ENCODE data around the gene CLDN5. TPM values are rescaled to one million over a fixed set of nuclear protein-coding genes. Genes with fewer than 3 reads are reported as not detected.

Gene CLDN5
- total and polyA plus RNA-seq, 2 experiments from 2014 or later: 2.0 to 3.2 TPM

DNA sequence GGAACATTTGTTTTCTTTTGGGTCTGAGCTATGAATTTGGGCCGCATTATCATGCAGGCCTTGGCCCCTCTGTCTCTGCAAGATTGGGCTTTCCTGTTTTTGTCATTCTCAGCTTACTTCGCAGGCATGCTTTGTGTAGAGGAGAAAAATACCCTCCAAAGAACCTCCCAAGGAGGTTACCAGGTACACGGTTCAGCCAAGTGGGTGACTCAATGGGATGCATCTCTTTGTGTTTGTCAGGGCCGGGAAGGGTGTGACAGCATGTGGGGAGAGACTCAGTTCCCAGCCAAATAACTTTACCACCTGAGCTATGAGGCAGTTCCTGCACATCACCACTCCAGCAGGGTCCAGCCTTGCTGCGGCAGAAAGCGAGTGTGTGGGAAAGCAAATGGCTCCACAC lies 47.8 kb upstream of the CLDN5 start (continued):
- TF ChIP-seq, protein P1, sequence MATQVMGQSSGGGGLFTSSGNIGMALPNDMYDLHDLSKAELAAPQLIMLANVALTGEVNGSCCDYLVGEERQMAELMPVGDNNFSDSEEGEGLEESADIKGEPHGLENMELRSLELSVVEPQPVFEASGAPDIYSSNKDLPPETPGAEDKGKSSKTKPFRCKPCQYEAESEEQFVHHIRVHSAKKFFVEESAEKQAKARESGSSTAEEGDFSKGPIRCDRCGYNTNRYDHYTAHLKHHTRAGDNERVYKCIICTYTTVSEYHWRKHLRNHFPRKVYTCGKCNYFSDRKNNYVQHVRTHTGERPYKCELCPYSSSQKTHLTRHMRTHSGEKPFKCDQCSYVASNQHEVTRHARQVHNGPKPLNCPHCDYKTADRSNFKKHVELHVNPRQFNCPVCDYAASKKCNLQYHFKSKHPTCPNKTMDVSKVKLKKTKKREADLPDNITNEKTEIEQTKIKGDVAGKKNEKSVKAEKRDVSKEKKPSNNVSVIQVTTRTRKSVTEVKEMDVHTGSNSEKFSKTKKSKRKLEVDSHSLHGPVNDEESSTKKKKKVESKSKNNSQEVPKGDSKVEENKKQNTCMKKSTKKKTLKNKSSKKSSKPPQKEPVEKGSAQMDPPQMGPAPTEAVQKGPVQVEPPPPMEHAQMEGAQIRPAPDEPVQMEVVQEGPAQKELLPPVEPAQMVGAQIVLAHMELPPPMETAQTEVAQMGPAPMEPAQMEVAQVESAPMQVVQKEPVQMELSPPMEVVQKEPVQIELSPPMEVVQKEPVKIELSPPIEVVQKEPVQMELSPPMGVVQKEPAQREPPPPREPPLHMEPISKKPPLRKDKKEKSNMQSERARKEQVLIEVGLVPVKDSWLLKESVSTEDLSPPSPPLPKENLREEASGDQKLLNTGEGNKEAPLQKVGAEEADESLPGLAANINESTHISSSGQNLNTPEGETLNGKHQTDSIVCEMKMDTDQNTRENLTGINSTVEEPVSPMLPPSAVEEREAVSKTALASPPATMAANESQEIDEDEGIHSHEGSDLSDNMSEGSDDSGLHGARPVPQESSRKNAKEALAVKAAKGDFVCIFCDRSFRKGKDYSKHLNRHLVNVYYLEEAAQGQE (IDR thresholded peaks at IDR 0.05; ENCODE audit: unreplicated experiment): no peak
- no peak for TF ChIP-seq EZH2phosphoT487 (IDR thresholded peaks at IDR 0.05; ENCODE audit: unreplicated experiment)
- TF ChIP-seq ZNF114 (CRISPR knock-in tag; IDR thresholded peaks at IDR 0.05): no peak
- TF ChIP-seq POLR2AphosphoS5 (IDR thresholded peaks at IDR 0.05; ENCODE audit: low read depth): no peak
- no peak for TF ChIP-seq CTCF (conservative IDR thresholded peaks at IDR 0.05; ENCODE audit: low read depth in 2 of 2)

GRCh38 chr22:19571207-19571795 lies 47.1 kb upstream of the CLDN5 start:
- no peak overlapping the region for H3K27ac Mint-ChIP-seq
- H3K4me3 Mint-ChIP-seq: no peak overlapping the region
- no peak for DNase-seq (ENCODE audit: low spot score)
- H3K36me3 Mint-ChIP-seq (ENCODE audit: low read depth): no peaks in the 10 kb centered on the region
- H3F3A ChIP-seq (replicated peaks; ENCODE audit: low read depth): no peaks in the 10 kb centered on the region
- no peaks in the 10 kb centered on the region for H4K20me1 ChIP-seq (replicated peaks; ENCODE audit: insufficient read depth)
- no peaks in the 10 kb centered on the region for H3K4me1 ChIP-seq (ENCODE audit: insufficient read depth)
- H3K4me3 ChIP-seq: no peak overlapping the region
- no peaks in the 10 kb centered on the region for H3K79me2 ChIP-seq (replicated peaks; ENCODE audit: insufficient read depth)
- no peaks in the 10 kb centered on the region for H3K36me3 ChIP-seq (ENCODE audit: insufficient read depth)
- H3K27me3 ChIP-seq (ENCODE audit: insufficient read depth): no peaks in the 10 kb centered on the region
- H3K4me1 Mint-ChIP-seq: peaks cover 10% of the 10 kb centered on the region; the same call in 2 of the 3 replicates
- no peaks in the 10 kb centered on the region for H3K9me2 ChIP-seq (ENCODE audit: insufficient read depth)
- peaks cover 3% of the 10 kb centered on the region for H3K27me3 Mint-ChIP-seq (ENCODE audit: insufficient read depth, low read depth, poor library complexity)
- no peak overlapping the region for H3K4me2 ChIP-seq
- no peak overlapping the region for H3K27ac ChIP-seq (ENCODE audit: low read depth)
- no peaks in the 10 kb centered on the region for H3K9me3 Mint-ChIP-seq
- no peak for ATAC-seq
- H2AFZ ChIP-seq: no peak overlapping the region
- TF ChIP-seq JUNB (IDR thresholded peaks at IDR 0.05; ENCODE audit: unreplicated experiment) (no peak), EZH2phosphoT487 (IDR thresholded peaks at IDR 0.05; ENCODE audit: unreplicated experiment) (no peak), STAT1 (IDR thresholded peaks at IDR 0.05; ENCODE audit: unreplicated experiment) (no peak), ETS1 (IDR thresholded peaks at IDR 0.05) (no peak), CREB1 (CRISPR knock-in tag; IDR thresholded peaks at IDR 0.05; ENCODE audit: low read depth) (no peak), ZNF462 (CRISPR knock-in tag; IDR thresholded peaks at IDR 0.05) (no peak)
